ENCODE results near the gene FAM78B. TPM values are rescaled to one million over a fixed set of nuclear protein-coding genes. Genes with fewer than 3 reads are reported as not detected.

FAM78B gene
- total and polyA plus RNA-seq, 11 donors = 1.2 to 9.4 (median 2.7) TPM

DNA sequence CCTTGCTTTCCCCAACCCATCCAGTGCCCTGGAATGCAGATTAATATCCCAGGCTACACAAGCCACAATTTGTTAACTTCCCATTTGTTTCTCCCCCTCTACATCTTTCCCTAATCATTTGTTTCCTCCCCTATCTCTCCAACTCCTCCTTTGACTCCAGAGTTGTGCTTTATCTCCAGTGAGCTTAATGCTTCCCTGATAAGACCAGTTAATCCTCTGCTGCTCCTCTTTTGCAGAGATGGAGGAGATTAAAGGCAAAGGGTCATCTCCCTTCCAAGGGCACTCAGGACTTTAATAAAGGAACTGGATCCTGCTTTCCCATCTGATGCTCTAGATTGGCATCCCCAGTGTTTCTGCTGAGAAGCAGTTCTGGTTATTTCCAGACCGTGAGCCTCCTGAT lies 7.1 kb downstream of the FAM78B start:
- 45 to 87% (median 64%) methylated on average over 1 of the region's 1 CpG for WGBS, 4 donors
- intact Hi-C loops (cut with DNase I) = loop anchor here in 5 of 10 donors (5.0 to 10.0 kb wide), 3 partner anchors 232 to 275 kb away; no protein-coding TSS in a partner anchor
- TF ChIP-seq POLR2A (IDR thresholded peaks at IDR 0.05) = no peak
- TF ChIP-seq, protein P1, sequence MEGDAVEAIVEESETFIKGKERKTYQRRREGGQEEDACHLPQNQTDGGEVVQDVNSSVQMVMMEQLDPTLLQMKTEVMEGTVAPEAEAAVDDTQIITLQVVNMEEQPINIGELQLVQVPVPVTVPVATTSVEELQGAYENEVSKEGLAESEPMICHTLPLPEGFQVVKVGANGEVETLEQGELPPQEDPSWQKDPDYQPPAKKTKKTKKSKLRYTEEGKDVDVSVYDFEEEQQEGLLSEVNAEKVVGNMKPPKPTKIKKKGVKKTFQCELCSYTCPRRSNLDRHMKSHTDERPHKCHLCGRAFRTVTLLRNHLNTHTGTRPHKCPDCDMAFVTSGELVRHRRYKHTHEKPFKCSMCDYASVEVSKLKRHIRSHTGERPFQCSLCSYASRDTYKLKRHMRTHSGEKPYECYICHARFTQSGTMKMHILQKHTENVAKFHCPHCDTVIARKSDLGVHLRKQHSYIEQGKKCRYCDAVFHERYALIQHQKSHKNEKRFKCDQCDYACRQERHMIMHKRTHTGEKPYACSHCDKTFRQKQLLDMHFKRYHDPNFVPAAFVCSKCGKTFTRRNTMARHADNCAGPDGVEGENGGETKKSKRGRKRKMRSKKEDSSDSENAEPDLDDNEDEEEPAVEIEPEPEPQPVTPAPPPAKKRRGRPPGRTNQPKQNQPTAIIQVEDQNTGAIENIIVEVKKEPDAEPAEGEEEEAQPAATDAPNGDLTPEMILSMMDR (IDR thresholded peaks at IDR 0.05) = no peak
- DNase-seq = no peak
- peaks cover 0 to 12% (median under 1%) of the 10 kb centered on the region in 12 donors for H3K4me1 ChIP-seq
- no peak overlapping the region for H3K27ac ChIP-seq
- peaks cover 0 to 7% (median 0%) of the 10 kb centered on the region in 9 donors for H3K27me3 ChIP-seq
- no peaks in the 10 kb centered on the region for H3K9me3 ChIP-seq
- H3K36me3 ChIP-seq = no peaks in the 10 kb centered on the region
- no peak overlapping the region for H3K4me3 ChIP-seq
- ATAC-seq = no peak

DNA sequence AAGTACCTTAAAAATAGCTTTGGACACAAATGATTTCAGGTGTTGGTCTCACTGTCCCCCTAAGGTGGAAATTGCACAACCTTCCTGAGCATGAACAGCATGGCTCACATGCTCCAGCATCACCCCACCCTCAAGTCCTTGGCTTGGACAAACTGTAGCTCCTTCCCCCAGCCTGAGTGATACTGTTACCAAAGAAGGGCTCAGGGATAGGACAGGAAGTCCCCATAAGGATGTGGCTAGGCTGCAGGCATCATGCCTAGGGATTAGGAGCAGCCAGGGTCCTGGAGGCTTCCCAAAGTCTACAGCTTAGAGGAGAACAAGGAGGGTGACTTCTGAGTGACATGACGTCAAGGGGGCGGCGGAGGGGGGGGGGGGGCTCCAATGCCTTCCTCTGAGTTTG lies 10.1 kb downstream of the FAM78B start:
- TF ChIP-seq POLR2A (IDR thresholded peaks at IDR 0.05) = no peak
- TF ChIP-seq, protein P1 (IDR thresholded peaks at IDR 0.05) = no peak
- DNase-seq (no peak), ATAC-seq (peak in 2 of 4 donors; percentile 35 to 44)
- Histone ChIP-seq H3K4me3 (no peak overlapping the region), H3K27ac (no peak overlapping the region), H3K4me1 (peaks cover 0 to 21% (median 0%) of the 10 kb centered on the region in 12 donors), H3K27me3 (no peaks in the 10 kb centered on the region), H3K9me3 (no peaks in the 10 kb centered on the region), H3K36me3 (no peaks in the 10 kb centered on the region)
- 17 to 70% (median 53%) methylated on average over 1 to 3 of the region's 3 CpGs for WGBS, 4 donors
- intact Hi-C loops (cut with DNase I) = no loop called here

DNA sequence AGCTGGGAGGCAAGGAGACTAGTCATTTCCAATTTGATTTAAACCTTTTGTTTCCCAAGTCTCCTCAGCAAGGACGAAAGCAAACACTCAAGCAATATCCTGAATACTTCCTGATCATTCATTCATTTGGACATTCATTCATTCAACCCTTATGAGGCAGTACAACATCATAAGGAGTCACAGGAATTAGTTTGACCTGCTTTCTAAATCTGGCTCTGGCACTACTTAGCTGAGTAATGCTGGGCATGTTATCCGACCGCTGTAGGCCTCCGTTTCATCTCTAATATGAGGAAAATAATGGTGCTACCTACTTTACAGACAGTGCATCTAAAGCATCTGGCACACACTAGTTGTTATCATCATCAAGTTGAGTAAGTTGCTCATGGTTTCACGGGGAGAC lies 11.7 kb downstream of the FAM78B start:
- H3K4me1 ChIP-seq = peaks cover 0 to 21% (median 0%) of the 10 kb centered on the region in 12 donors
- H3K36me3 ChIP-seq = no peaks in the 10 kb centered on the region
- no peak overlapping the region for H3K27ac ChIP-seq
- WGBS, 4 donors = 35 to 70% (median 59%) methylated on average over 5 of the region's 5 CpGs
- no peaks in the 10 kb centered on the region for H3K9me3 ChIP-seq
- TF ChIP-seq, protein P1 (IDR thresholded peaks at IDR 0.05) = no peak
- TF ChIP-seq POLR2A (IDR thresholded peaks at IDR 0.05) = no peak
- ATAC-seq = no peak
- DNase-seq = no peak
- intact Hi-C loops (cut with DNase I) = no loop called here
- no peak overlapping the region for H3K4me3 ChIP-seq
- H3K27me3 ChIP-seq = no peaks in the 10 kb centered on the region

DNA sequence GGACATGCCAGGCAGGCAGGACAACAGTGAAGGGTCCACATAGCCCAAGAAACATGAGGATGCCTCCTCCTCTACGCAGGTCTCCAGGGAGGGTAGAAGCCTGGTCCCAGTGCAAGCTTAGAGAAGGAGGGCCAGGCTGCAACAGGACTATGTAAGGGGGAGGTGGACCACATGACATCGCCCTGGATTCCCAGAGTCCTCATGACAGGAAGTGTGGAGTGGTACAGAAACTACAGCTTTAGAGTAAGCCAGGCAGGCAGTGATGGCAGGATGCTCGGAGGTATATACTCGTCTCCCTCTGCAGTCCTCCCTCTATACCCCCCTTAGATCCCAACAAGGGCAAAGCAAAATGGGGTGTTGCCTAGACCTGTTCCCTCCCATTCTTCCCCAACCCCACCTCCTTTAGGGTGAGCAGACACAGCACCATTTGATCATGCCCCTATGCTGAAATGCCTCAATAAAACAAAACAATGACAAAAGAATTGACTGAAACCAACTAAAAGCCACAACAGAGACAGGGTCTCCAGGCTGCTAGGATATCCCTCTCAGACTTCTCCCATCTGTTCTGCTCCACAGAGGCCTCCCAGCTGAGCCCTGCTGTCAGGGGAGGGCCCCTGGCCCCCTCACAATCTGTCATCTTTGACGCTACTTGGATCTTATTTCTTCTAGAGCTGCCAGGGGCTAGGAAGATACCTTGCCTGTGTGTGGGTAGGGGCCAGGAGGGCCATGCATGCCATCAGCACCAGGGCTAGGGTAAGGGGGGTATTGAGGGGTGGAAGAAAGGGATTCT lies 13.1 kb downstream of the FAM78B start:
- Histone ChIP-seq H3K27ac (no peak overlapping the region), H3K9me3 (peaks cover 0 to under 1% (median 0%) of the 10 kb centered on the region in 12 donors), H3K27me3 (no peaks in the 10 kb centered on the region), H3K36me3 (no peaks in the 10 kb centered on the region), H3K4me3 (no peak overlapping the region), H3K4me1 (peaks cover 0 to 21% (median 0%) of the 10 kb centered on the region in 12 donors)
- intact Hi-C loops (cut with DNase I) = no loop called here
- 78 to 83% (median 83%) methylated on average over 5 of the region's 5 CpGs for WGBS, 4 donors
- no peak for TF ChIP-seq POLR2A (IDR thresholded peaks at IDR 0.05)
- TF ChIP-seq, protein P1 (IDR thresholded peaks at IDR 0.05) = no peak
- ATAC-seq = no peak
- DNase-seq = no peak

All from heart left ventricle (tissue), 16 donors.